Liver (tissue), 9 donors: ENCODE measurements around the gene HSD17B3. TPM values are rescaled to one million over a fixed set of nuclear protein-coding genes. Genes with fewer than 3 reads are reported as not detected.

Experiments used
- DNase-seq: peaks from one replicate; pipeline ENCODE4 v3.0.0-alpha.2; 2017; ENCODE audit warnings: low spot score
- H3K27ac ChIP-seq, 2 donors: one replicate each; pipeline ENCODE4 v1.7.0; 2013; ENCODE audit warnings: inconsistent platforms in 2 of 2, low read length in 2 of 2, control low read depth in 1 of 2, low read depth in 1 of 2, mild to moderate bottlenecking in 1 of 2
- H3K27me3 ChIP-seq, 4 donors: one replicate each; pipeline versions ENCODE4 v1.6.1 to v1.7.0; 2013; ENCODE audit warnings: low read length in 3 of 4, inconsistent platforms in 1 of 4, mild to moderate bottlenecking in 1 of 4, moderate library complexity in 1 of 4; ENCODE audit not compliant: control insufficient read depth in 4 of 4, insufficient read depth in 4 of 4
- H3K36me3 ChIP-seq, 4 donors: one replicate each; pipeline versions ENCODE4 v1.6.1 to v1.7.0; 2013; ENCODE audit warnings: low read length in 3 of 4, mild to moderate bottlenecking in 3 of 4, low read depth in 1 of 4, moderate library complexity in 1 of 4; ENCODE audit not compliant: control insufficient read depth in 4 of 4, insufficient read depth in 3 of 4
- H3K4me1 ChIP-seq, 4 donors: one replicate each; pipeline versions ENCODE4 v1.6.1 to v1.7.0; 2013; ENCODE audit warnings: low read length in 3 of 4, mild to moderate bottlenecking in 3 of 4, moderate library complexity in 1 of 4; ENCODE audit not compliant: control insufficient read depth in 4 of 4, insufficient read depth in 4 of 4
- H3K4me3 ChIP-seq, 3 donors: one replicate each; pipeline versions ENCODE4 v1.6.1 to v1.7.0; 2013; ENCODE audit warnings: low read length in 3 of 3, control low read depth in 1 of 3, low read depth in 1 of 3, mild to moderate bottlenecking in 1 of 3
- H3K9ac ChIP-seq, 2 donors: one replicate each; pipeline ENCODE4 v1.7.0; 2013; ENCODE audit warnings: low read length in 2 of 2, mild to moderate bottlenecking in 2 of 2, moderate library complexity in 2 of 2, control low read depth in 1 of 2, low read depth in 1 of 2
- H3K9me3 ChIP-seq, 4 donors: one replicate each; pipeline versions ENCODE4 v1.6.1 to v1.7.0; 2013; ENCODE audit warnings: low read length in 3 of 4; ENCODE audit not compliant: control insufficient read depth in 4 of 4
- CTCF ChIP-seq: fragments of 150-350 bp; IDR thresholded peaks from 2 replicates; pipeline ENCODE4 v1.5.1; 2017; ENCODE audit warnings: improper control_type of control experiment, low read depth, low read length; ENCODE audit not compliant: missing input control
- EGR1 ChIP-seq, 2 donors: IDR thresholded peaks; 2 replicates each; pipeline ENCODE4 v1.6.1; 2016 to 2018; ENCODE audit warnings: antibody characterized with exemption in 2 of 2, low read depth in 2 of 2
- FOXA2 ChIP-seq: IDR thresholded peaks from 2 replicates; pipeline ENCODE4 v1.6.1; 2016; ENCODE audit warnings: antibody characterized with exemption
- GABPA ChIP-seq, 2 donors: IDR thresholded peaks in 1 of 2; conservative IDR thresholded peaks in 1 of 2; 2 replicates each; pipeline ENCODE4 v1.6.1; 2016; ENCODE audit warnings: antibody characterized with exemption in 2 of 2, mild to moderate bottlenecking in 1 of 2, moderate library complexity in 1 of 2
- HNF4A ChIP-seq, 2 donors: conservative IDR thresholded peaks; 2 replicates each; pipeline ENCODE4 v1.6.1; 2016; ENCODE audit warnings: antibody characterized with exemption in 2 of 2, mild to moderate bottlenecking in 2 of 2
- HNF4G ChIP-seq: IDR thresholded peaks from 2 replicates; pipeline ENCODE4 v1.6.1; 2016; ENCODE audit warnings: antibody characterized with exemption
- JUND ChIP-seq, 2 donors: IDR thresholded peaks; 2 replicates each; pipeline ENCODE4 v1.6.1; 2016; ENCODE audit warnings: antibody characterized with exemption in 2 of 2
- MAX ChIP-seq: IDR thresholded peaks from 2 replicates; pipeline ENCODE4 v1.6.1; 2016; ENCODE audit warnings: antibody characterized with exemption
- NR2F2 ChIP-seq: IDR thresholded peaks from 2 replicates; pipeline ENCODE4 v1.6.1; 2016; ENCODE audit warnings: antibody characterized with exemption
- RAD21 ChIP-seq, 2 donors: IDR thresholded peaks; 2 replicates each; pipeline ENCODE4 v1.6.1; 2016; ENCODE audit warnings: antibody characterized with exemption in 2 of 2, mild to moderate bottlenecking in 2 of 2
- REST ChIP-seq: IDR thresholded peaks from 2 replicates; pipeline ENCODE4 v1.6.1; 2016; ENCODE audit warnings: antibody characterized with exemption, mild to moderate bottlenecking
- SP1 ChIP-seq: IDR thresholded peaks from 2 replicates; pipeline ENCODE4 v1.6.1; 2018; ENCODE audit warnings: antibody characterized with exemption, mild to moderate bottlenecking
- TAF1 ChIP-seq: conservative IDR thresholded peaks from 2 replicates; pipeline ENCODE4 v1.6.1; 2016; ENCODE audit warnings: antibody characterized with exemption, mild to moderate bottlenecking
- YY1 ChIP-seq: IDR thresholded peaks from 2 replicates; pipeline ENCODE4 v1.6.1; 2016; ENCODE audit warnings: antibody characterized with exemption, mild to moderate bottlenecking
- WGBS: extraction: QIAGEN DNeasy Blood & Tissue Kit; methylation state at CpG from one replicate; pipeline ENCODE4 v1.1.7; 2013; 5-methylcytosine and 5-hydroxymethylcytosine counted together
- polyA plus RNA-seq, 2 donors: library from polyadenylated mRNA; stranded (reverse) in 1 of 2; unstranded in 1 of 2; fragments of 200-250 nt in 1 of 2; fragments of >200 nt in 1 of 2; fragmentation: Nextera tagmentation in 1 of 2; extraction: Ambion mirVana in 1 of 2; gene quantifications; one replicate each; pipeline versions ENCODE4 v1.2.1 to v1.2.3, GENCODE V29; 2013 to 2015
- total RNA-seq, 2 donors: library from RNA; depleted of rRNA; stranded (reverse); fragments of >200 nt; gene quantifications; one replicate each; pipeline ENCODE4 v1.2.3, GENCODE V29; 2014
- donor health status: healthy.
- donor health status: healthy.
- donor health status: healthy.
- donor health status: healthy.
- donor health status: healthy.

HSD17B3 gene
- total and polyA plus RNA-seq, 4 donors, result 0.75 to 1.6 (median 0.96) TPM

- 92% methylated on average over 18 of the region's 18 CpGs for WGBS
- DNase-seq, result no peak
- no peak overlapping the region for H3K4me3 ChIP-seq
- H3K27ac ChIP-seq, result no peak overlapping the region
- H3K9me3 ChIP-seq, result no peaks in the 10 kb centered on the region
- TF ChIP-seq MAX (no peak), HNF4G (no peak), SP1 (no peak), EGR1 (IDR thresholded peaks at IDR 0.05; ENCODE audit: low read depth in 2 of 2) (no peak), RAD21 (IDR thresholded peaks at IDR 0.05) (no peak), REST (no peak)
- H3K9ac ChIP-seq, result no peak overlapping the region
- H3K36me3 ChIP-seq, result no peaks in the 10 kb centered on the region
- H3K27me3 ChIP-seq, result no peaks in the 10 kb centered on the region
- no peaks in the 10 kb centered on the region for H3K4me1 ChIP-seq
These were observed 98.0 kb downstream of the HSD17B3 start for GRCh38 chr9:96203867-96204501.

- Histone ChIP-seq H3K9ac (no peak overlapping the region), H3K27me3 (no peaks in the 10 kb centered on the region), H3K4me3 (no peak overlapping the region), H3K27ac (no peak overlapping the region), H3K4me1 (no peaks in the 10 kb centered on the region), H3K9me3 (no peaks in the 10 kb centered on the region), H3K36me3 (no peaks in the 10 kb centered on the region)
- TF ChIP-seq FOXA2, result no peak
- no peak for TF ChIP-seq RAD21 (IDR thresholded peaks at IDR 0.05)
- no peak for TF ChIP-seq YY1
- TF ChIP-seq TAF1, result no peak
- no peak for TF ChIP-seq NR2F2
- no peak for TF ChIP-seq HNF4A (conservative IDR thresholded peaks at IDR 0.05)
- no peak for DNase-seq
- 93% methylated on average over 13 of the region's 13 CpGs for WGBS
These were observed 98.8 kb downstream of the HSD17B3 start for GRCh38 chr9:96202971-96203780.

- Histone ChIP-seq H3K4me3 (no peak overlapping the region), H3K27me3 (no peaks in the 10 kb centered on the region), H3K4me1 (no peaks in the 10 kb centered on the region), H3K9ac (no peak overlapping the region), H3K9me3 (no peaks in the 10 kb centered on the region), H3K36me3 (no peaks in the 10 kb centered on the region), H3K27ac (no peak overlapping the region)
- WGBS, result 81% methylated on average over 6 of the region's 6 CpGs
- no peak for DNase-seq
- no peak for TF ChIP-seq NR2F2
- TF ChIP-seq HNF4A (conservative IDR thresholded peaks at IDR 0.05), result no peak
- TF ChIP-seq HNF4G, result no peak
- no peak for TF ChIP-seq JUND (IDR thresholded peaks at IDR 0.05)
- no peak for TF ChIP-seq GABPA (IDR thresholded peaks at IDR 0.05 in 1 of 2, conservative IDR thresholded peaks at IDR 0.05 in 1 of 2)
- TF ChIP-seq CTCF, result no peak
These were observed 100.8 kb downstream of the HSD17B3 start for GRCh38 chr9:96201140-96201539.
